CD4-positive, alpha-beta memory T cell (primary cell): ENCODE measurements around the gene INPP1. TPM values are rescaled to one million over a fixed set of nuclear protein-coding genes. Genes with fewer than 3 reads are reported as not detected.
"Not testable (repeated sequence)": the region's sequence is repeated elsewhere in the genome, so short reads cannot be mapped to it uniquely, and the experiment has no call there.

Experiments used
- CTCF ChIA-PET: fragments of 350-600 bp; sonication (Branson Sonifier 250); formaldehyde crosslinking; loops from one replicate; lab custom pipeline; 2021; ENCODE audit warnings: inconsistent platforms; ENCODE audit not compliant: partially characterized antibody; lab: Charles Lee
- POLR2A ChIA-PET: fragments of 350-600 bp; sonication (Branson Sonifier 250); formaldehyde crosslinking; loops from one replicate; lab custom pipeline; 2021; ENCODE audit not compliant: partially characterized antibody; lab: Charles Lee
- DNase-seq, 5 donors: peaks; one replicate each; pipeline versions ENCODE4 v3.0.0 to v3.0.0-alpha.2; 2020 to 2022; ENCODE audit warnings: mixed read lengths in 1 of 5
- H3K27ac ChIP-seq: one replicate; pipeline ENCODE4 v1.7.0; 2013; ENCODE audit warnings: low read depth, low read length
- H3K27me3 ChIP-seq: 2 replicates; pipeline ENCODE4 v1.7.0; 2013; ENCODE audit warnings: mild to moderate bottlenecking, low read length, moderate library complexity; ENCODE audit not compliant: insufficient read depth
- H3K36me3 ChIP-seq: 2 replicates; pipeline ENCODE4 v1.7.0; 2013; ENCODE audit warnings: mild to moderate bottlenecking, low read length, moderate library complexity; ENCODE audit not compliant: insufficient read depth
- H3K4me1 ChIP-seq: 2 replicates; pipeline ENCODE4 v1.7.0; 2013; ENCODE audit warnings: mild to moderate bottlenecking, low read length, moderate library complexity; ENCODE audit not compliant: insufficient read depth
- H3K4me3 ChIP-seq, 2 donors: one replicate each; pipeline ENCODE4 v1.7.0; 2013; ENCODE audit warnings: low read length in 2 of 2, mild to moderate bottlenecking in 1 of 2
- H3K9me3 ChIP-seq, 2 donors: one replicate each; pipeline ENCODE4 v1.7.0; 2013; ENCODE audit warnings: low read length in 2 of 2, control low read depth in 1 of 2; ENCODE audit not compliant: control insufficient read depth in 1 of 2
- H3K27ac Mint-ChIP-seq, 7 donors: one replicate each; pipeline ENCODE4 v1.8.0; 2020 to 2021; ENCODE audit warnings: mixed read lengths in 7 of 7, mild to moderate bottlenecking in 6 of 7, inconsistent platforms in 3 of 7, moderate library complexity in 3 of 7
- H3K27me3 Mint-ChIP-seq, 2 donors: one replicate each; pipeline ENCODE4 v1.8.0; 2020 to 2021; ENCODE audit warnings: mixed read lengths in 2 of 2
- H3K36me3 Mint-ChIP-seq, 2 donors: one replicate each; pipeline ENCODE4 v1.8.0; 2020 to 2021; ENCODE audit warnings: mixed read lengths in 2 of 2, inconsistent platforms in 1 of 2, mild to moderate bottlenecking in 1 of 2
- H3K4me1 Mint-ChIP-seq, 4 donors: one replicate each; pipeline ENCODE4 v1.8.0; 2020 to 2021; ENCODE audit warnings: mixed read lengths in 4 of 4, mild to moderate bottlenecking in 1 of 4
- H3K4me3 Mint-ChIP-seq, 8 donors: one replicate each; pipeline ENCODE4 v1.8.0; 2020 to 2021; ENCODE audit warnings: mixed read lengths in 8 of 8, mild to moderate bottlenecking in 7 of 8, moderate library complexity in 6 of 8, inconsistent platforms in 3 of 8
- H3K9me3 Mint-ChIP-seq, 8 donors: one replicate each; pipeline ENCODE4 v1.8.0; 2020 to 2021; ENCODE audit warnings: mixed read lengths in 8 of 8, mild to moderate bottlenecking in 5 of 8, inconsistent platforms in 3 of 8, moderate library complexity in 1 of 8
- intact Hi-C: fragments of 100-400 bp; cut with micrococcal nuclease; formaldehyde crosslinking; loops from one replicate; pipeline ENCODE4 v1.15.1; 2023
- polyA plus RNA-seq, 2 donors: library from polyadenylated mRNA; unstranded; fragments of 300-500 nt; fragmentation: Illumina TruSeq; gene quantifications; one replicate each; pipeline ENCODE4 v1.2.3, GENCODE V29; 2021
- total RNA-seq, 2 experiments: library from RNA; stranded (reverse); gene quantifications; one replicate each; pipeline ENCODE4 v1.2.3, GENCODE V29; 2021

INPP1 gene
- total and polyA plus RNA-seq, 4 experiments from 2014 or later, result 3.1 to 3.7 (median 3.3) TPM

DNA sequence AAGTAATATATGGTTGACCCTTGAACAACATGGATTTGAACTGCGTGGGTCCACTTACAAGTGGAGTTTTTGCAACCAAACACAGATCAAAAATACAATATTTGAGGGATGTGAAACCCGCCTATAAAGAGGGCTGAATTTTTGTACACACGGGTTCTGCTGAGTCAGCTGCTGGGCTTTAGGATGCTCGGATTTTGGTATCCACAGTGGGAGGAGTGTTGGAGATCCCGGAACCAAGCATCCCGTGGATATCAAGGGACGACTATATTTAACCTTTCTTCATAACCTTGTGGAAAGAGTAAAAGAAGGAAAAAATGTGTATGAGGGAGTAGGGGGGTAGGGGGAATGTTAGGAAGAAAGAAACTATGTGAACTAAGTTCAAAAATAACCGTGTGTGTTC is 10.0 kb upstream of the INPP1 start:
- CTCF ChIA-PET, result interaction anchor here (1.8 kb wide), 1 partner anchor 44 kb away, joined by 5 read pairs; no protein-coding TSS in a partner anchor

DNA sequence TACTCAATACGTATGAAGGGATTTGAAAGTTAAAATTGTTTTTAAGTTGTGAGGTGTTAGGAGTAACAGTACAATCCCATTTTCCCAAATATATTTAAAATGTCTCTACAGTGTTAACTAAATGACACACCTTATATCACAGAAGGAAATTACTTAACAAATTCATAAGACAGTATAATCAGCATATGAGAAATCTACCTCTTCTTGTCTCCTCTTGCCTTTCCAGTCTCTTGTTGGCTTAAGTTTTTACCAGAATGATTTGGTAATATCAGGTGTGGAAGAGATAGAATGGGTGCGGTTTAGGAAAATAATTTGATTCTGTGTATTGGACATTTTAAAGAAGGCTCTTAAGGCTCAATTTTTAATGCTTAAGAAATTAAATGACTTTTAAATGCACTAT is 9.5 kb upstream of the INPP1 start:
- Mint-ChIP-seq H3K36me3 (no peaks in the 10 kb centered on the region), H3K4me3 (no peak overlapping the region), H3K27ac (no peak overlapping the region), H3K27me3 (peaks cover 7% of the 10 kb centered on the region in 2 donors), H3K9me3 (no peaks in the 10 kb centered on the region), H3K4me1 (no peaks in the 10 kb centered on the region)
- ChIA-PET CTCF (no interaction called here), POLR2A (no interaction called here)
- Histone ChIP-seq H3K4me1 (no peaks in the 10 kb centered on the region), H3K27ac (no peak overlapping the region), H3K4me3 (no peak overlapping the region), H3K36me3 (no peaks in the 10 kb centered on the region), H3K9me3 (no peaks in the 10 kb centered on the region), H3K27me3 (no peaks in the 10 kb centered on the region)
- intact Hi-C loops, result no loop called here
- DNase-seq, result no peak

More for the DNA sequence above, 10.0 kb upstream of the INPP1 start:
- Mint-ChIP-seq H3K4me1 (no peaks in the 10 kb centered on the region), H3K27me3 (peaks cover 7% of the 10 kb centered on the region in 2 donors), H3K9me3 (no peaks in the 10 kb centered on the region), H3K36me3 (no peaks in the 10 kb centered on the region), H3K27ac (no peak overlapping the region), H3K4me3 (no peak overlapping the region)
- Histone ChIP-seq H3K27me3 (no peaks in the 10 kb centered on the region), H3K4me3 (no peak overlapping the region), H3K4me1 (no peaks in the 10 kb centered on the region), H3K27ac (no peak overlapping the region), H3K9me3 (no peaks in the 10 kb centered on the region), H3K36me3 (no peaks in the 10 kb centered on the region)
- POLR2A ChIA-PET, result no interaction called here
- intact Hi-C loops, result no loop called here
- no peak for DNase-seq

DNA sequence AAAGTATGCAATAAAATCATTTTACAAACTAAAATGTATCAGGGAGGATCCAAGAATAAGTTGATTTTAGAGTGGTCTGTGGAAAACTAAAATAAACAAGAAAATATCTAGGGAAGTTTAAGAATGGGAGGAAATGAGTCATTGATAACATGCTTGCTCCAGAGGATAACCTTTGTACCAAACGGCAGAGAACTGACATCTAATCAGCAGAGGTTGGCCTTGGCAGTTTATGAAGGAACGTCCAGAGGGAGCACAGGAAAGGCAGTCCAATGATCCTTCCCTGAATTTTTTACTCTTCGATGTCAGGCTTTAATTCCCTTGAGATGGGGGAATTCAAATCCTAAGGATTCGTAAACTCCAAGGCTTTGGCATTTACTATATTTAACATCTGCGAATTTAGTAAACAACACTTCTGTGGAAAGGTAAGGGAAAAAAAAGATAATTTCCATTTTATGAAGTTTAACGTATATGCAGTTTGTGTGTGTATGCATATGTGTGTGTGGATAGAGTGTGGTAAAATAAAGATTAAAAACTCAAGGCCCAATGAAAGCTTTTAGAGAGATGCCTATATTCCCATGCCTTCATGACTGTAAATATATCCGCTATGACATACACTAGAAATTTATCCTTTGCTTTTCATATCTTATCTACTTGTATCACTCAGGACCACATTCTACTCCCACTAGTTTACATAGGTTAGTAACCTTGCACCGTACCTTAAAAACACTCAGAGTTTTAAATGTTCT is 8.7 kb upstream of the INPP1 start:
- H3K9me3 Mint-ChIP-seq, result no peaks in the 10 kb centered on the region

DNA sequence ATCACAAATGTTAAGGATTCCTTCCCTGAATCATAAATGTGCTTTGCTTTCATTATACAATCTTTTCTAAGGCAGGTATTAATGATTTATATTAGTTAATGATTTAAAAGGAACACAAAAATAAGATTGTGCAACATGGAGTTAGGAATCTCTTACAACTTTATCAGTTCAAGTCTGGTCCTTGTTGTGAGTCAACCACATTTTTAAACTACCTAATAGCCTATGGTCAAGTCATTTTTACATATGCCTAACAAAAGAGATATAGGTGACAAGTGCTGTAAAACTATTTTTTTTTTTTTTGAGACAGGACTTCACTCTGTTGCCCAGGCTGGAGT is 8.2 kb upstream of the INPP1 start:
- Mint-ChIP-seq H3K4me3 (no peak overlapping the region), H3K36me3 (no peaks in the 10 kb centered on the region), H3K27me3 (peaks cover 0 to 1% of the 10 kb centered on the region in 2 donors), H3K27ac (no peak overlapping the region), H3K4me1 (no peaks in the 10 kb centered on the region), H3K9me3 (no peaks in the 10 kb centered on the region)
- H3K27ac ChIP-seq, result no peak overlapping the region
- DNase-seq, result no peak
- ChIA-PET POLR2A (no interaction called here), CTCF (no interaction called here)
- no peaks in the 10 kb centered on the region for H3K4me1 ChIP-seq
- H3K36me3 ChIP-seq, result no peaks in the 10 kb centered on the region
- no peaks in the 10 kb centered on the region for H3K9me3 ChIP-seq
- H3K27me3 ChIP-seq, result no peaks in the 10 kb centered on the region
- no peak overlapping the region for H3K4me3 ChIP-seq
- intact Hi-C loops, result no loop called here

More for the DNA sequence above, 8.7 kb upstream of the INPP1 start:
- Histone ChIP-seq H3K27me3 (no peaks in the 10 kb centered on the region), H3K4me3 (no peak overlapping the region), H3K4me1 (no peaks in the 10 kb centered on the region), H3K36me3 (no peaks in the 10 kb centered on the region), H3K9me3 (no peaks in the 10 kb centered on the region), H3K27ac (no peak overlapping the region)
- Mint-ChIP-seq H3K36me3 (no peaks in the 10 kb centered on the region), H3K4me3 (no peak overlapping the region), H3K27ac (no peak overlapping the region), H3K27me3 (peaks cover 3 to 6% of the 10 kb centered on the region in 2 donors), H3K4me1 (no peaks in the 10 kb centered on the region)
- no peak for DNase-seq
- intact Hi-C loops, result no loop called here
- CTCF ChIA-PET, result no interaction called here
- POLR2A ChIA-PET, result no interaction called here

DNA sequence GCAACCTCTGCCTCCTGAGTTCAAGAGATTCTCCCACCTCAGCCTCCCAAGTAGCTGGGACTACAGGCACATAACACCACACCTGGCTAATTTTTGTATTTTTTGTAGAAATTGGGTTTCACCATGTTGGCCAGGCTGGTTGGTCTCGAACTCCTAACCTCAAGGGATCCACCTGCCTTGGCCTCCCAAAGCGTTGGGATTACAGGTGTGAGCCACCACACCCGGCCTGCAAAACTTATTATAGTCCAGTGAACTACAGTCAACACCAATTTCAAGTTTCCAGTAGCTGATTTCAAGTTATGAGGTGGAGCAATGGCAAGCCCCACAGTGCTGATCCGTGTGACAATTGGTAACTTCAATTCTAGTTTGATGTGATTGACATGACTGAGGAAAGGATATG is 7.8 kb upstream of the INPP1 start:
- H3K9me3 Mint-ChIP-seq, H3K27ac Mint-ChIP-seq, H3K4me1 Mint-ChIP-seq, H3K9me3 ChIP-seq, intact Hi-C loops, DNase-seq, H3K27ac ChIP-seq, H3K27me3 Mint-ChIP-seq, H3K27me3 ChIP-seq, H3K36me3 ChIP-seq, POLR2A ChIA-PET, CTCF ChIA-PET, H3K4me3 Mint-ChIP-seq, H3K4me1 ChIP-seq, H3K4me3 ChIP-seq, H3K36me3 Mint-ChIP-seq: not testable (repeated sequence)

DNA sequence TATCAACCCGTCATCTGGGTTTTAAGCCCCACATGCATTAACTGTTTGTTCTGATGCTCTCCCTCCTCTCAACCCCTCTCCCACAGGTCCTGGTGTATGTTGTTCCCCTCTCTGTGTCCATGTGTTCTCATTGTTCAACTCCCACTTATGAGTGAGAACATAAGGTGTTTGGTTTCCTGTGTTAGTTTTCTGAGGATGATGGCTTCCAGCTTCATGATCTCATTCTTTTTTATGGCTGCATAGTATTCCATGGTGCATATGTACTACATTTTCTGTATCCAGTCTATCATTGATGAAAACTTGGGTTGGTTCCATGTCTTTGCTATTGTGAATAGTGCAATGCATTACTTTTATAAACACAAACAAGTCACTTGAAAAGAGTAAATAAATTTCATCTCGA is 7.0 kb upstream of the INPP1 start:
- Mint-ChIP-seq H3K9me3 (no peaks in the 10 kb centered on the region), H3K4me3 (no peak overlapping the region), H3K4me1 (no peaks in the 10 kb centered on the region), H3K36me3 (no peaks in the 10 kb centered on the region), H3K27me3 (no peaks in the 10 kb centered on the region), H3K27ac (no peak overlapping the region)
- Histone ChIP-seq H3K9me3 (no peaks in the 10 kb centered on the region), H3K4me3 (no peak overlapping the region), H3K36me3 (no peaks in the 10 kb centered on the region), H3K27ac (no peak overlapping the region), H3K27me3 (no peaks in the 10 kb centered on the region), H3K4me1 (no peaks in the 10 kb centered on the region)
- ChIA-PET POLR2A (no interaction called here), CTCF (no interaction called here)
- intact Hi-C loops, result no loop called here
- no peak for DNase-seq

DNA sequence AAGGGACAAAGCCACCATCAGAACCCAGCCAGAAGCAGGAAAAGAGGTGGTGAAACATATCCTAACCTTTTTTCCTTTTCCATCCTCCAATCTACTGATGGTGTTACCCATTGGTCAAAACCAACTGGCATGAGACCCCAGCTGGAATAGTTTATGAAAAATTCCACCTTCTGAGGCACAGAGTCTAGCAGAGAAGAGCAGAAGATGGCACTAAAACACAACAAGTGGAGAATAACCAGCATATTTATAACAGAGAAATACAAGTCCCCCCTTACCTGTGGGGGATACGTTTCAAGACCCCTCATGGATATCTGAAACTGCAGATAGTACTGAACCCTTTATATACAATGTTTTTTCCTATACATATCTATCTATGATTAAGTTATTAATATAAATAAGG is 4.9 kb upstream of the INPP1 start:
- Histone ChIP-seq H3K36me3 (no peaks in the 10 kb centered on the region), H3K4me3 (no peak overlapping the region), H3K9me3 (no peaks in the 10 kb centered on the region), H3K4me1 (peaks cover 3% of the 10 kb centered on the region), H3K27me3 (no peaks in the 10 kb centered on the region), H3K27ac (no peak overlapping the region)
- Mint-ChIP-seq H3K4me3 (no peak overlapping the region), H3K9me3 (no peaks in the 10 kb centered on the region), H3K4me1 (peaks cover 4 to 13% (median 7%) of the 10 kb centered on the region in 4 donors), H3K27ac (no peak overlapping the region), H3K36me3 (peaks cover 0 to 2% of the 10 kb centered on the region in 2 donors), H3K27me3 (no peaks in the 10 kb centered on the region)
- CTCF ChIA-PET, result interaction anchor here (1.2 to 1.7 kb wide), 3 partner anchors 12 to 341 kb away, joined by 3 to 6 read pairs (median 5); no protein-coding TSS in a partner anchor
- intact Hi-C loops, result loop anchor here (1.0 kb wide), 1 partner anchor 34 kb away; no protein-coding TSS in a partner anchor
- POLR2A ChIA-PET, result no interaction called here
- no peak for DNase-seq
